HL-60 (cell line): ENCODE measurements around the gene COG7.

Source experiments
- DNase-seq, 2 experiments: peaks; one replicate each; pipeline ENCODE4 v3.0.0-alpha.2; 2010 to 2020; ENCODE audit warnings: low read depth in 1 of 2, low spot score in 1 of 2
- H3K27ac ChIP-seq: fragments of 250-450 bp; sonication (Bioruptor Pico); replicated peaks from 2 replicates; pipeline ENCODE4 v1.5.1; 2020; ENCODE audit warnings: mild to moderate bottlenecking, moderate library complexity
- H3K27me3 ChIP-seq: fragments of 250-450 bp; sonication (Bioruptor Pico); 2 replicates; pipeline ENCODE4 v1.5.1; 2021; ENCODE audit warnings: mild to moderate bottlenecking, moderate library complexity; ENCODE audit not compliant: insufficient read depth, poor library complexity, severe bottlenecking
- H3K4me3 ChIP-seq: replicated peaks from 2 replicates; pipeline ENCODE4 v1.5.1; 2011; ENCODE audit warnings: mild to moderate bottlenecking, control low read depth, low read length; ENCODE audit not compliant: insufficient read depth
- CTCF ChIP-seq: IDR thresholded peaks from one replicate; pipeline ENCODE4 v1.5.1; 2011; ENCODE audit warnings: low read length, control low read depth, inconsistent platforms; ENCODE audit not compliant: insufficient read depth
- GABPA ChIP-seq: IDR thresholded peaks from 2 replicates; pipeline ENCODE4 v1.6.1; 2012; ENCODE audit warnings: low read depth
- POLR2AphosphoS5 ChIP-seq: IDR thresholded peaks from 2 replicates; pipeline ENCODE4 v1.6.1; 2012; ENCODE audit warnings: low read depth
- SPI1 ChIP-seq: IDR thresholded peaks from 2 replicates; pipeline ENCODE4 v1.6.1; 2012; ENCODE audit warnings: low read depth, mild to moderate bottlenecking, borderline replicate concordance
- TF ChIP-seq, protein P1 (sequence below): IDR thresholded peaks from 2 replicates; pipeline ENCODE4 v1.6.1; 2012; ENCODE audit warnings: low read depth; ENCODE audit not compliant: insufficient replicate concordance

The COG7 gene

DNA sequence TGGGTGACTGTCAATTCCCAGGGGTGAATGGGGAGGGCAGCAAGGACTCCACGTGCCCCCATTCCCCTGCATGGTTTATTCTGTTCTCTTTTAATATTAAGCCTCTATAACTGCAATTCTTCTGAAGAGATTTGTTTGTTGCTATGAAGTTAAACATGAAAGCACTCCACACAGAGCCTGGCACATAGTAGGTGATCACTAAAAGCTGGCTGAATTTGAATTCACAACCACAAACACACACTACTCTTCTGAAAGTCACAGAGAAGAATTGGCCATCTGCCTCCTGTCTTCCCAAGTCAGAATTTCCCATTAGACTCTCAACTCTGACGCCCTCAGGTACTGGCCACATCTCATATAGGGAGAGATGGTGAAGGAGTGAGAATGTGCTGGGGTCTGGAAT lies 55.5 kb downstream of the COG7 start:
- no peak for TF ChIP-seq CTCF
- TF ChIP-seq SPI1, result no peak
- TF ChIP-seq GABPA, result no peak
- no peak for TF ChIP-seq POLR2AphosphoS5
- TF ChIP-seq, protein P1, sequence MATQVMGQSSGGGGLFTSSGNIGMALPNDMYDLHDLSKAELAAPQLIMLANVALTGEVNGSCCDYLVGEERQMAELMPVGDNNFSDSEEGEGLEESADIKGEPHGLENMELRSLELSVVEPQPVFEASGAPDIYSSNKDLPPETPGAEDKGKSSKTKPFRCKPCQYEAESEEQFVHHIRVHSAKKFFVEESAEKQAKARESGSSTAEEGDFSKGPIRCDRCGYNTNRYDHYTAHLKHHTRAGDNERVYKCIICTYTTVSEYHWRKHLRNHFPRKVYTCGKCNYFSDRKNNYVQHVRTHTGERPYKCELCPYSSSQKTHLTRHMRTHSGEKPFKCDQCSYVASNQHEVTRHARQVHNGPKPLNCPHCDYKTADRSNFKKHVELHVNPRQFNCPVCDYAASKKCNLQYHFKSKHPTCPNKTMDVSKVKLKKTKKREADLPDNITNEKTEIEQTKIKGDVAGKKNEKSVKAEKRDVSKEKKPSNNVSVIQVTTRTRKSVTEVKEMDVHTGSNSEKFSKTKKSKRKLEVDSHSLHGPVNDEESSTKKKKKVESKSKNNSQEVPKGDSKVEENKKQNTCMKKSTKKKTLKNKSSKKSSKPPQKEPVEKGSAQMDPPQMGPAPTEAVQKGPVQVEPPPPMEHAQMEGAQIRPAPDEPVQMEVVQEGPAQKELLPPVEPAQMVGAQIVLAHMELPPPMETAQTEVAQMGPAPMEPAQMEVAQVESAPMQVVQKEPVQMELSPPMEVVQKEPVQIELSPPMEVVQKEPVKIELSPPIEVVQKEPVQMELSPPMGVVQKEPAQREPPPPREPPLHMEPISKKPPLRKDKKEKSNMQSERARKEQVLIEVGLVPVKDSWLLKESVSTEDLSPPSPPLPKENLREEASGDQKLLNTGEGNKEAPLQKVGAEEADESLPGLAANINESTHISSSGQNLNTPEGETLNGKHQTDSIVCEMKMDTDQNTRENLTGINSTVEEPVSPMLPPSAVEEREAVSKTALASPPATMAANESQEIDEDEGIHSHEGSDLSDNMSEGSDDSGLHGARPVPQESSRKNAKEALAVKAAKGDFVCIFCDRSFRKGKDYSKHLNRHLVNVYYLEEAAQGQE, result no peak
- H3K27me3 ChIP-seq, result no peaks in the 10 kb centered on the region
- H3K27ac ChIP-seq, result no peak overlapping the region
- H3K4me3 ChIP-seq, result no peak overlapping the region
- no peak for DNase-seq

DNA sequence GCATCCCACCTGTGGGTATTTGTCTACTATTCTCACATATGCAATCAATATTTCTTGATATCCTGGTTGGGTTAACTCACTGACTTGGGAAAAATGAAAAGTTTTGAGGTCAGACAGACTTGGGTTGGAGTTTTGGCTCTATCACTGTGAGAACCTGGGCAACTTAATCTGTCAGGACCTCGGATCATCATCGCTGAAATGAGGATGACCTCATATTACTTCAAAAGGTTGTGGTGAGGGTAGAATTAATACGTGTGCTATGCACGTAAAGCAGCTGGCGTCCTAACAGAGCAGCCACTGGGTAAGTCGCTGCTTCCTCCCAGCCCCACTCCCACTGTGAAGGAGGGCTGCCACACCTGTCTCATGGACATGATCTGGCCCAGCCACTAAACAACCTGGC lies 57.3 kb downstream of the COG7 start:
- Histone ChIP-seq H3K27ac (no peak overlapping the region), H3K27me3 (no peaks in the 10 kb centered on the region), H3K4me3 (no peak overlapping the region)
- DNase-seq, result no peak
- TF ChIP-seq GABPA, result no peak
- no peak for TF ChIP-seq SPI1
- TF ChIP-seq, protein P1, result no peak
- no peak for TF ChIP-seq CTCF
- no peak for TF ChIP-seq POLR2AphosphoS5

DNA sequence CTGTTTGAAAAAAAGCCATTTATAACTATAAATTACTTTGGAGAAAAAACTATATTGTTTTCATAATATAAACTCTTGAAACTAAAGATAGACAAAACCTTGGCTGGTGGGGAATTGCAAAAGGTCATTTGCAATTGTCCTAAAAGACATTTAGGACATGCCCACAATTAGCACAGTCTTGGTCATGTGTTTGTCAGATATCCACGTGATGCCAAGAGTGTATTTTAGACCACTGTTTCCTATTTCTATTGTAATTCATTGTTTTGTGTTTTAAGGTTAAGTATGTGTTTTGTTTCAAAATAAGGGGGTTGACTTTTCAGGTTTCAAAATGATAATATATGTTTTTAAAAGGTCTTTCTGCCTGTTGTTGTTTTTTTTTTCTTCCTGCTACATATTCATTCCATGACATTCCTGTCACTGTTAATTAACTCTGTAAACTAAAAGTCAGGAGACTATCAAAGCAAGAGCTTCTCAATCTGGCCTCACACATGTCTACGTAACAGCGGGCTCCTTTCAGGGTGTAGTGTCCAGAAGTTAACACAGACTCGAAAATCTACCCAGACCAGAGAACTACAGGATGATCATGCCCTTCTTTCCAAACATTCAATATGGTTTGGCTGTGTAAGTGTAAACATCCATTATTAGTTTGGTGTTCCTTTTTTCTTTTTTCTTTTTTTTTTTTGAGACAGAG lies 58.7 kb downstream of the COG7 start:
- no peak overlapping the region for H3K27ac ChIP-seq
- TF ChIP-seq SPI1 (no peak), CTCF (no peak), GABPA (no peak), POLR2AphosphoS5 (no peak)
- TF ChIP-seq, protein P1, result no peak
- DNase-seq, result no peak

More for the DNA sequence above, 58.7 kb downstream of the COG7 start:
- no peaks in the 10 kb centered on the region for H3K27me3 ChIP-seq
- H3K4me3 ChIP-seq, result no peak overlapping the region
